ENCODE data around the gene SLC38A5.
A peak's percentile ranks its signal among the peaks of the same experiment; 100 is the strongest.
"Not testable (repeated sequence)": the region's sequence is repeated elsewhere in the genome, so short reads cannot be mapped to it uniquely, and the experiment has no call there.

The SLC38A5 gene

GRCh38 chrX:48472851-48473703 lies 3.0 kb upstream of the SLC38A5 start:
- no peak for DNase-seq (ENCODE audit: low read depth, low spot score)
- H3K4me3 ChIP-seq (ENCODE audit: low read length), result no peak overlapping the region

GRCh38 chrX:48472225-48472624 lies 2.2 kb upstream of the SLC38A5 start:
- no peak overlapping the region for H3K4me3 ChIP-seq (ENCODE audit: low read length)
- no peak for DNase-seq (ENCODE audit: low read depth, low spot score)

GRCh38 chrX:48471504-48471903 lies 1.4 kb upstream of the SLC38A5 start:
- no peak overlapping the region for H3K4me3 ChIP-seq (ENCODE audit: low read length)
- DNase-seq (ENCODE audit: low read depth, low spot score), result no peak

GRCh38 chrX:48470833-48471118 lies 716 bp upstream of the SLC38A5 start:
- DNase-seq (ENCODE audit: low read depth, low spot score), result no peak
- H3K4me3 ChIP-seq (ENCODE audit: low read length), result no peak overlapping the region

- H3K4me3 ChIP-seq (ENCODE audit: low read length), result peak overlapping the region; percentile 69
- no peak for DNase-seq (ENCODE audit: low read depth, low spot score)
These were observed 1.1 kb downstream of the SLC38A5 start for GRCh38 chrX:48468693-48469691.

- DNase-seq (ENCODE audit: low read depth, low spot score), result no peak
- H3K4me3 ChIP-seq (ENCODE audit: low read length), result peak overlapping the region; percentile 69
These were observed 1.8 kb downstream of the SLC38A5 start for GRCh38 chrX:48468247-48468671.

- DNase-seq (ENCODE audit: low read depth, low spot score), result no peak
- no peak overlapping the region for H3K4me3 ChIP-seq (ENCODE audit: low read length)
These were observed 2.7 kb downstream of the SLC38A5 start for GRCh38 chrX:48467281-48467761.

GRCh38 chrX:48466696-48467095 lies 3.4 kb downstream of the SLC38A5 start:
- no peak overlapping the region for H3K4me3 ChIP-seq (ENCODE audit: low read length)
- no peak for DNase-seq (ENCODE audit: low read depth, low spot score)

GRCh38 chrX:48465336-48465933 lies 4.6 kb downstream of the SLC38A5 start:
- no peak overlapping the region for H3K4me3 ChIP-seq (ENCODE audit: low read length)
- DNase-seq (ENCODE audit: low read depth, low spot score), result no peak

- no peak for DNase-seq (ENCODE audit: low read depth, low spot score)
These were observed 8.2 kb downstream of the SLC38A5 start for GRCh38 chrX:48461830-48462229.

GRCh38 chrX:48460606-48461005 lies 9.5 kb downstream of the SLC38A5 start:
- no peak for DNase-seq (ENCODE audit: low read depth, low spot score)
- no peak overlapping the region for H3K4me3 ChIP-seq (ENCODE audit: low read length)

More at GRCh38 chrX:48461830-48462229, 8.2 kb downstream of the SLC38A5 start:
- no peak overlapping the region for H3K4me3 ChIP-seq (ENCODE audit: low read length)

- H3K4me3 ChIP-seq (ENCODE audit: low read length), result no peak overlapping the region
These were observed 10.0 kb downstream of the SLC38A5 start for GRCh38 chrX:48460031-48460430.

GRCh38 chrX:48459483-48459882 lies 10.6 kb downstream of the SLC38A5 start:
- H3K4me3 ChIP-seq (ENCODE audit: low read length), result no peak overlapping the region
- no peak for DNase-seq (ENCODE audit: low read depth, low spot score)

More at GRCh38 chrX:48460031-48460430, 10.0 kb downstream of the SLC38A5 start:
- DNase-seq (ENCODE audit: low read depth, low spot score), result no peak

GRCh38 chrX:48458711-48459110 lies 11.3 kb downstream of the SLC38A5 start:
- no peak overlapping the region for H3K4me3 ChIP-seq (ENCODE audit: low read length)
- DNase-seq (ENCODE audit: low read depth, low spot score), result no peak

- no peak for DNase-seq (ENCODE audit: low read depth, low spot score)
- no peak overlapping the region for H3K4me3 ChIP-seq (ENCODE audit: low read length)
These were observed 13.3 kb downstream of the SLC38A5 start for GRCh38 chrX:48456628-48457331.

- H3K4me3 ChIP-seq (ENCODE audit: low read length), result no peak overlapping the region
- no peak for DNase-seq (ENCODE audit: low read depth, low spot score)
These were observed 18.4 kb downstream of the SLC38A5 start for GRCh38 chrX:48451708-48452107.

- no peak overlapping the region for H3K4me3 ChIP-seq (ENCODE audit: low read length)
- DNase-seq (ENCODE audit: low read depth, low spot score), result no peak
These were observed 20.0 kb downstream of the SLC38A5 start for GRCh38 chrX:48450076-48450475.

GRCh38 chrX:48447201-48447600 lies 22.9 kb downstream of the SLC38A5 start:
- not testable (repeated sequence) for H3K4me3 ChIP-seq (ENCODE audit: low read length); DNase-seq (ENCODE audit: low read depth, low spot score)

- not testable (repeated sequence) for H3K4me3 ChIP-seq (ENCODE audit: low read length); DNase-seq (ENCODE audit: low read depth, low spot score)
These were observed 36.3 kb downstream of the SLC38A5 start for GRCh38 chrX:48433713-48434112.
